ENCODE measurements around the gene ICAM1. TPM values are rescaled to one million over a fixed set of nuclear protein-coding genes. Genes with fewer than 3 reads are reported as not detected.
A peak's percentile ranks its signal among the peaks of the same experiment; 100 is the strongest.
"Not testable (repeated sequence)": the region's sequence is repeated elsewhere in the genome, so short reads cannot be mapped to it uniquely, and the experiment has no call there.

The ICAM1 gene
- total RNA-seq, 1 donor from 2014 or later, result 0.41 TPM

DNA sequence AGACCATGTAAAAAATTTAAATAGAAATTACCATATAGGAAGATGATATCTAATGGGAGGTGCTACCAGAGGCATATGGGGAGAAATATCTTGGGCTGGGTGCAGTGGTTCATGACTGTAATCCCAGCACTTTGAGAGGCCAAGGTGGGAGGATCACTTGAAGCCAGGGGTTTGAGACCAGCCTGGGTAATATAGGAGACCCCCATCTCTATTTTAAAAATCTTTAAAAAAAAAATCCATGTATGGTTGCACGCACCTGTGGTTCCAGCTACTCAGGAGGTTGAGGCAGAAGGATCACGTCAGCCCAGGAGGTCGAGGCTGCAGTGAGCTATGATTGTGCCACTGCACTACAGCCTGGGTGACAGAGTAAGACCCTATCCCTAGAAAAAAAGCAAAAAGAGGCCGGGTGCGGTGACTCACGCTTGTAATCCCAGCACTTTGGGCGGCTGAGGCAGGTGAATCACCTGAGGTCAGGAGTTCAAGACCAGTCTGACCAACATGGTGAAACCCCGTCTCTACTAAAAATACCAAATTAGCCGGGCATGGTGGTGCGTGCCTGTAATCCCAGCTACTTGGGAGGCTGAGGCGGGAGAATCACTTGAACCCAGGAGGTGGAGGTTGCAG, 29.0 kb upstream of the ICAM1 start:
- not testable (repeated sequence) for DNase-seq (ENCODE audit: low spot score in 2 of 2); FAIRE-seq

DNA sequence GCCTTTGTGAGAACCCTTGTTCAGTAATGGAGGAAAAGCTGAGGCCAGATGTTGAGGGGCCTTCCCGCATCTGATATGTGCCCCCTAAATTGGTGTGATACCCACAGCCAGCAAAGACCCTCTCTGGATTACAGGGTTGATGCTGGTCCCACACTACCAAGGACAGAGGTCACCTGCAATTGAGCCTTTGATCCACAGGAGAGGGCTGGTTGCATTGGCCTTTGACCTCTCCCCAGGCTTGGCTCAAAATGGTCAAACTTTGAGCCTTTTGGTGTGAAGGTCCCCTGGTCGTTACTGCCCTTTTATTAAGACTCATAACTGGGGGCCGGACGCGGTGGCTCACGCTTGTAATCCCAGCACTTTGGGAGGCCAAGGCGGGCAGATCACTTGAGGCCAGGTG, 27.3 kb upstream of the ICAM1 start:
- FAIRE-seq (no peak), DNase-seq (ENCODE audit: low spot score in 2 of 2) (no peak)

DNA sequence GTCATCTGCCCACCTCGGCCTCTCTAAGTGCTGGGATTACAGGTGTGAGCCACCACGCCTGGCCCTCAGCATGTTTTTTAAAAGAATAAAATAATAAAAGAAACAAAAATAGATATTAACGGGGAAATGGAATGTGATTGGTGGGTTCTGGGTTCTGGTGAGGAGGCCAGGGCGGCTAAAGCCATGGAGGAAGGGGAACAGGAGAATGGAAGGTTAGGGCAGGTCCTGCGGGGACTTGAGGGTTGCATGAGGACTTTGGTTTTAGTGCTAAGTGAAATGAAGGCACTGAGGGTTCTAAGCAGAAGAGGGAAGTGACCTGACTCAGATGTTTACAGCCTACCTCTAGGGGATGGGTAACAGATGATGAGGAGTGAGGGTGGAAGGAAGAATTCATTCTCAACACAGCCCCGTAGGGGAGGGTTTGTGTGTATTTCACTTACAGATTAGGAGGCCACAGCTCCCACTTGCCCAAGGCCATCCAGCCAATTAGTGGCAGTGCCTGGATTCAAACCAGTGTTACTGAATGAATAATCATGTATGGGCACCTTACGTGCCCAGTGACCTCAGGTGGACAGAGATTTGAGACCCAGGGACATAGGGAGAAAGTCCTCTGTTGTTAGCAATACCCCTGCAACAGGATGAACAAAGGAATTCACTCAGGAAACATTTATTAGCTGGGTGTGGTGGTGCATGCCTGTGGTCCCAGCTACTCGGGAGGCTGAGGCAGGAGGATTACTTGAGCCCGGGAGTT, 25.6 kb upstream of the ICAM1 start:
- FAIRE-seq (no peak), DNase-seq (ENCODE audit: low spot score in 2 of 2) (no peak)

DNA sequence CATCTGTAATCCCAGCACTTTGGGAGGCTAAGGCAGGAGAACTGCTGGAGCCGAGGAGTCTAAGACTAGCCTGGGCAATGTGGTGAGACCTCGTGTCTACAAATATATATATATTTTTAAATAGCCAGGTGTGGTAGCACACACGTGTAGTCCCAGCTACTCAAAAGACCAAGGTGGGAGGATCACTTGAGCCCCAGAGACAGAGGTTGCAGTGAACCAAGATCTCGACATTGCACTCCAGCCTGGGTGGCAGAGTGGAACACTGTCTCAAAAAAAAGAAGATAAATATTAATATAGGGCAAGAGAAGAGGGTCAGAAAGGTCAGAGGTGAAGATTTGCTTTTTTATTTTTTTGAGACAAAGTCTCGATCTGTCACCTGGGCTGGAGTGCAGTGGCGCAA, 24.4 kb upstream of the ICAM1 start:
- DNase-seq (ENCODE audit: low spot score in 2 of 2) (no peak), FAIRE-seq (no peak)

DNA sequence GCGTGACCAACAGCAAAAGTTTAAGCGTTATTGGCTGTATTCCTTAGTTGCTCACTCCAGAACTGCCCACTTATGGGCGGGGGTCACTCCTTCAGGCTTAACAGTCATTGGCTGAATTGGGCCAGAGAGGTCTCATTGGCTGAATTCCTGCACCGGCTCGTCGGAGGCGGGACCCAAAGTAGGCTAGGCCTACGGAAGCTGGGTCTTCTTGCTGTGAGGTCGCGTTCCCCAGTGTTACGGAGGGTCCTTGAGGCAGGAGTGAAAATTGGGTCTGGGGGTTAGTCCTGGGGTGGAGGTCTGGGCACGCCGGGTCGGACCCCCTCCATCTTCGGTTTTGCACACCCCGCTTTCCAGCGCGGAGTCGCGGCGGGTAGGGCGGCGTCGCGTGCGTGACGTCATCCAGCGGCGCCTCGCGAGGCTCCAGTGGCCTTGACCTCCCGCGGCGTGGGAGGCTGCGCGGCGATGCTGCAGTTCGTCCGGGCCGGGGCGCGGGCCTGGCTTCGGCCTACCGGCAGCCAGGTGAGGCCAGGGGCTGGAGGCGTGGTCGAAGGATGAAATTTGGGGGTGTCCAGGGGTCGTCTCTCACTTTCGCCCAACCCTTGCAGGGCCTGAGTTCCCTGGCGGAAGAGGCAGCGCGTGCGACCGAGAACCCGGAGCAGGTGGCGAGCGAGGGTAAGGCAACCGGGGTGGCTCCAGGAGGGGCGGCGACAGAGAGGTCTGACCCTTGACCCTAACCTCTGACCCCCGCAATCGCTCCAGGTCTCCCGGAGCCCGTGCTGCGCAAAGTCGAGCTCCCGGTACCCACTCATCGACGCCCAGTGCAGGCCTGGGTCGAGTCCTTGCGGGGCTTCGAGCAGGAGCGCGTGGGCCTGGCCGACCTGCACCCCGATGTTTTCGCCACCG, 18.9 kb upstream of the ICAM1 start, which contains the start of gene MRPL4:
TSS of gene MRPL4 (plus strand) at position 423 of the 903 bp plus-strand sequence. CDS start at position 463, 40 bp downstream.
- FAIRE-seq, result peak; percentile 93
- DNase-seq (ENCODE audit: low spot score in 2 of 2), result peak; percentile 93 to 95

DNA sequence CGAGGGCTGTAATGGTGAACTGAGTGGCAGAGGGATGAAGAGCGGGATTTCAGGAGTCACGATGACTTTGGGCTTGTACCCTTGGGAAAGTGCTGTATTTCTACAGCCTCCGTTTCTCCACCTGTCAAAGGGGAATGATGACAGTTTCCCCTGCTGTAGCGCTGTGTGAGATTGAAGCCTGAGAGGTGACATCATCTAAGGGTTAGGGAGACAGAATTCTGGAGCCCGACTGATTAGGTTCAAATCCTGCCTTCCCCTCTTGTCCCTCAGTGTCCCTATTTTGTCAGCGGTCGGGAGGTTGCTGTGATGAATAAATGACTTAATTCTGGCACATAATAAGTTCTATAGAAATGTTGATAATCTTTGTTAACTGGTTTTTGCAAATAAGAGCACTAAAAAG, 18.2 kb upstream of the ICAM1 start:
- FAIRE-seq, result no peak
- no peak for DNase-seq (ENCODE audit: low spot score in 2 of 2)

DNA sequence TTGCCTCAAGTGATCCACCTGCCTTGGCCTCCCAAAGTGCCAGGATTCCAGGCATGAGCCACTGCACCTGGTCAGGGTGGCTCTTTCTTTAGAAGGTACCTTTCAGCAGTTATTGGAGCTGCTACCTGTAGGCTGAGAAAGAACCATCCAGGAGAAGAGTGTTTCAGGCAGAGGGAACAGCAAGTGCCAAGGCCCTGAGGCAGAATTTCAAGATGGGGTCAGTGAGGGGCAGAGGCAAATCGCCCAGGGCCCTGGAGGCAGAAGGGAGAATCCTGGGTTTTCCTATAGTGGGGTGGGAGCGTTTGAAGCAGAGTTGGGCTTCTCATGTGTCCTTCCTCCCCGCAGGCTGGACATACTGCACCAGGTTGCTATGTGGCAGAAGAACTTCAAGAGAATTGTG, 16.7 kb upstream of the ICAM1 start:
- FAIRE-seq, result no peak
- DNase-seq (ENCODE audit: low spot score in 2 of 2), result no peak

DNA sequence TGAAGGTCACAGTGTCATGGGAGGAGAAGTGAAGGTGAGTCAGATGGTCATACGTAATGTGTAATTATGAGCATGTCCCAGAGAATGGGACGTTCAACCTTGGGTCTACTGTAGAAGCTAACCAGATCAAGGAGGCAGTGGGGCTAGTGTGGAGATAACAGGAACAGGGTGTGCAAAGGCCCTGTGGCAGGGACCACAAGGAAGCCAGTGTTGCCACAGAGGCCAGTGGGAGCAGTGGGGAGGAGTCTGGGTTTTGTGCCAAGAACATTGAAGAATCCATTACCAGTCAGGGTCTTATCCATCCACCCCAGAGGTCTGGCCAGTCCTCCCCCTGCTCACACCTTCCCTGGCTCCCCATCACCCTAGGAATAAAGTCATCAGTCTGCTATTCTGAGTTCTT, 15.6 kb upstream of the ICAM1 start:
- FAIRE-seq (no peak), DNase-seq (ENCODE audit: low spot score in 2 of 2) (no peak)

DNA sequence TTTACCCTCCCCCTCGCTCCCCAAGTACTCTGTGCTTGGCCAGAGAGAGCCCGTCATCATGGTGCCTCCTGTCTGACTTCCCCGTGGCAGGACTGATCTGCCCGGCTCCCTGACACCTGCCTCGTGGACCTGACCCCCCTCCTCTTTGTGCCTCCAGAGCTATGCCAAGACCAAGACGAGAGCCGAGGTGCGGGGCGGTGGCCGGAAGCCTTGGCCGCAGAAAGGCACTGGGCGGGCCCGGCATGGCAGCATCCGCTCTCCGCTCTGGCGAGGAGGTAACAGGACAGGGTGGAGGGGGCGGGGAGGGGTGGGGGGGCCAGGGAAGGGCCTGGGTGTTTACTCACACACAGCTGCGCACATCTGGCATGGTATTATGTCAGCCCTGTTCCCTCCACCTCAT, 14.4 kb upstream of the ICAM1 start:
- no peak for FAIRE-seq
- no peak for DNase-seq (ENCODE audit: low spot score in 2 of 2)

DNA sequence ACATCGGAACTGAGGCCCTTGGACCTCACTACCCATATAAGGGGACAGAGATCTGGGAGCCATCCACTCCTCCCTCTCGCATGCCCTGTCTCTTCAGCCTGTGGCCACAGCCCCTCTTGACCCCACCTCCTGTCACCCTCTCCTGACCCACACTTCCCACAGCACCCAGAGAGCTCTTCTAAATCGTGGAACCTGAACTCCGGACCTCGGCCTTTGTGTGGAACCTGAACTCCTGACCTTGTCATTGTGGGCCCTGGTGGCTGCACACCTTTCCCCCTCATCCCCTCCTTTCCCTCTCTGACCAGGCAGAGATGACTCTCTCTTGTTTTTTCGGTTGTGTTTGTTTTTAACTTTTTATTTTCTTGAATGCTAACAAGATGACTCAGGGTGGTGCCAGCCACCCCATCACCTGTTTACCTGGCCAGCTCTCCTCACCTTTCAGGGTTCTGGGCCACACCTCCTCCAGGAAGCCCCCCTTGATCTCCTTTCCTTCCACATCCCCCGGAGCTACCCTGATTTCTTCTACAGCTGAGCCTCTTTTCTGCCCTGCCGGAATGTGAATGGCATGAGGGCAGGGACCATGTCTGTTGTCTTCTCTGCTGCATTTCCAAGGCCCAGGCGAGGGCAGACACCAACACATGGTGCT, 13.8 kb upstream of the ICAM1 start:
- no peak for FAIRE-seq
- no peak for DNase-seq (ENCODE audit: low spot score in 2 of 2)

DNA sequence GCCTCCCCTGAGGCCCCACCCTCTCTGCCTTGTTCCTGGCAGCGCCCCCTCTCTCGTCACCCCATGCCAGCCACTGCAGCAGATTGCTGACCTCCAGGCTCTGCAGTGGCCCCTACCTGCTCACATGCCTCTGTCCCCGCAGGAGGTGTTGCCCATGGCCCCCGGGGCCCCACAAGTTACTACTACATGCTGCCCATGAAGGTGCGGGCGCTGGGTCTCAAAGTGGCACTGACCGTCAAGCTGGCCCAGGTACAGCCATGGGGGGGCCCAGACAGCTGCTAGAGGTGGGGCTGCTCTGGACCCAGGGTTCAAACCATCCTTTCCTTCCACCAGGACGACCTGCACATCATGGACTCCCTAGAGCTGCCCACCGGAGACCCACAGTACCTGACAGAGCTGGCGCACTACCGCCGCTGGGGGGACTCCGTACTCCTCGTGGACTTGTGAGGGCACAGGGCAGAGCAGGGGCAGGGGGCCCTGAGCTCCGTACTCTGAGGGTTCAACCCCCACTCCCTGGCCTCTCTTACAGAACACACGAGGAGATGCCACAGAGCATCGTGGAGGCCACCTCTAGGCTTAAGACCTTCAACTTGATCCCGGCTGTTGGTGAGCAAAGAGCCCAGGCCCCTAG, 12.7 kb upstream of the ICAM1 start:
- FAIRE-seq, result no peak
- DNase-seq (ENCODE audit: low spot score in 2 of 2), result no peak

DNA sequence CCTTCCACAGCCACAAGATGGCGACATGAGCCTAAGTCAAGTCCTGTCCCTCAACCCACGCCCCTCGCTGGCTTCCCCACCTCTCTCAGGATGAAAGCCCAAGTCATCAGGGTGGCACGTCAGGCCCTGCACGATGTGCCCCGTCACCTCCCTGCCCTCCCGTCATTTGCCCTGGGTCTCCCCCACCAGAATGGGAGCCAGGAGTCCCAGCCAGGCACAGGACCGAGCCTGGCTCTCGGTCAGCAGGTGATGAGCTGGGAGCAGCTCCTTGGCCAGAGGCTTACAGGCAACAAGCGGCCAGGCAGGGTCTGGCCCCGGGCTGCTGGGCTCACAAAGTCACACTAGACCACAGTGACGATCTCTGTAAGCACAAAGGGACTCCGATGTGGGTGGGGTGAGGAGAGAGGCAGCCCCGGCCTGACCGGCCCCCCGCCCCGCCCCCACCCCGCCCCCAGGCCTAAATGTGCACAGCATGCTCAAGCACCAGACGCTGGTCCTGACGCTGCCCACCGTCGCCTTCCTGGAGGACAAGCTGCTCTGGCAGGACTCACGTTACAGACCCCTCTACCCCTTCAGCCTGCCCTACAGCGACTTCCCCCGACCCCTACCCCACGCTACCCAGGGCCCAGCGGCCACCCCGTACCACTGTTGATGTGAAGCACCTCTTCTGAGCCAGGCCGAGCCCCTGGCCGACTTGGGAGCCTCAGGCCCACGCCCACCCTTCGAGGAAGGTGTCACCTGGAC, 11.6 kb upstream of the ICAM1 start:
- peak; percentile 51 to 73 for DNase-seq (ENCODE audit: low spot score in 2 of 2)
- FAIRE-seq, result no peak

DNA sequence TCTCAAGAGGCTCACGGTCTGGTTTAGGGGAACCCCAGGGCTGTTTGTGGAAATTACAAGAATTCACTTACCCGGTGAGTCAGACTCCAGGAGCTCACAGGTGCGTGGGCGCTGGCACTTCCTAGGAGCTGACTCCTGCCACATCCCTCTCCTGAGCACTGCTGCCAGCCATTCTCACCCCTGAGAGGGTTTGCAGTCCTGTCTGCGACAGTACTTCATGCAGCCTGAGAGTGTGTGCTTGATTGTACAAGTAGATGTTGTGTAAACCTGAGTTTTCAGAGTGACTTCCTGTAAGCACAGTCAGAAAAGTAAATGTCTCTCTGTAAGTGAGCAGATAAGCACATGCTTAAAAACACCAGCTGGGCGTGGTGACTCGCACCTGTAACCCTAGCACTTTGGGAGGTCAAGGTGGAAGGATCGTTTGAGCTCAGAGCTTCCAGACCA, 10.8 kb upstream of the ICAM1 start:
- FAIRE-seq (no peak), DNase-seq (ENCODE audit: low spot score in 2 of 2) (no peak)

DNA sequence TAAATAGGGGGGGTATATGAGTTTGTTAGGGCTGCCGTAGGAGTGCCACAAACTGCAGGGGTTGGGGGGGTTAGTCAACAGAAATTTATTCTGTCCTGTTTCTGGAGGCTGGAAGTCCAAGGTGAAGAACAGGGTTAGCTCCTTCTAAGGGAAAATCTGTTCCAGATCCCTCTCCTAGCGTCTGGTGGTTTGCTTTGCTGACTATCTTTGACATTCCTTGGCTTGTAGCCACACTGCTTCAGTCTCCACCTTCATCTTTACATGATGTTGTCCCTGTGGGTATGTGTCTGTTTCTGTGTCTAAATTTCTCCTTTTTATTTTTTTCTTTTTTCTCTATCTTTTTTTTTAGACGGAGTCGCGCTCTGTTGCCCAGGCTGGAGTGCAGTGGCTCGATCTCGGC, 8.1 kb upstream of the ICAM1 start:
- FAIRE-seq (no peak), DNase-seq (ENCODE audit: low spot score in 2 of 2) (no peak)

DNA sequence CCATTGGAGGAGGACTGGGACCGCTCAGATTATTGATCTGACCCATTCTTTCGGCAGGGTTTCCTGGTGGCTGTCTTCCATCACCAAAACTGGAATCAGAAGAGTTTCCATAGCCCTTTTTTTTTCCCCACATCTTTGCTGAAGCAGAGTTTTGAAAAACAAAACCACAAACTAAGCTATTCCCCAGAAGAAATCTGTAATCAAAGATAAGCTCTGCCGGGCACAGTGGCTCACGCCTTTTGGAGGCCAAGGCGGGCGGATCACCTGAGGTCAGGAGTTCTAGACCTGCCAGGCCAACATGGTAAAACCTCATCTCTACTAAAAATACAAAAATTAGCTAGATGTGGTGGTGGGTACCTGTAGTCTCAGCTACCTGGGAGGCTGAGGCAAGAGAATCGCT, 4.2 kb upstream of the ICAM1 start:
- no peak for DNase-seq (ENCODE audit: low spot score in 2 of 2)
- no peak for FAIRE-seq

DNA sequence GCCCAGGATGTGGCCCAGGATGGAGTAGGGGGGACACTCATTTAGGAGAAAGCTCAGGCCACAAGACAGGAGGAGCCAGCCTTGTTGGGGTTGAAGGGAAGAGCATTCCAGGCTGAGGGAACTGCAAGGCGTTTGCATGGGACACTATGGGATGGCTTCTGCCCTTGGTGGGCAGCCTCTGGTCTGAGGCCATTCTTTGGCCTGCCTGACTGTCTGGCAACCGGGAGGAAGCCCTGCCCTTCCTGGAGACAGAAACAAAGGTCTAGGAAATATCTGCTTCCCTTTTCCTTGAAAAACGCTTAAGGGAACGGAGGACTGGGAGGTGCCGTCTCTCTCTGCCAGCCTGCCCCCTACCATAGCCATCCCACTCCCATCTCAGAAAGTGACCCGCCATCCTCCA, 2.8 kb upstream of the ICAM1 start:
- FAIRE-seq (no peak), DNase-seq (ENCODE audit: low spot score in 2 of 2) (no peak)

DNA sequence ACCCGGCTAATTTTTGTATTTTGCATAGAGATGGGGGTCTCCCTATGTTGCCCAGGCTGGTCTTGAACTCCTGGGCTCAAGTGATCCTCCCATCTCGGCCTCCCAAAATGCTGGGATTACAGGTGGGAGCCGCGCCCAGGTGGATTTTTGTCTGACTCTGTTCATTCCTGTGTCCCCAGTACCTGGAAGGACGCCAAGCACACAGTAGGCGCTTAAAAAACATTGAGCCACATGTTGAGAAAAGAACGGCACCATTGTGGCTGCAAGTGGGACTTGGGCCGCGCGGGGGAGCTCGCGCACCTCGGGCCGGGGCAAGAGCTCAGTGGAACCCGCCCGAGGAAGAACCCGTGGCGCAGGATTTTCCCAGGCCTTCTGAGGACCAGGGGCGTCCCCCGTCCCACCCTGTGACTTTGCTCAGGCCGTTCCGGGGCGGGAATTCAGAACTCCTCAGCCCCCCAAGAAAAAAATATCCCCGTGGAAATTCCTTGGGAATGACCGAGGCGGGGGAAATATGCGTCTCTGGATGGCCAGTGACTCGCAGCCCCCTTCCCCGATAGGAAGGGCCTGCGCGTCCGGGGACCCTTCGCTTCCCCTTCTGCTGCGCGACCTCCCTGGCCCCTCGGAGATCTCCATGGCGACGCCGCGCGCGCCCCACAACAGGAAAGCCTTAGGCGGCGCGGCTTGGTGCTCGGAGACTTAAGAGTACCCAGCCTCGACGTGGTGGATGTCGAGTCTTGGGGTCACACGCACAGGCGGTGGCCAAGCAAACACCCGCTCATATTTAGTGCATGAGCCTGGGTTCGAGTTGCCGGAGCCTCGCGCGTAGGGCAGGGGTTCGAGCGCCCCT, 1.4 kb upstream of the ICAM1 start:
- DNase-seq (ENCODE audit: low spot score in 2 of 2), result peak; percentile 66 to 85
- FAIRE-seq, result no peak

DNA sequence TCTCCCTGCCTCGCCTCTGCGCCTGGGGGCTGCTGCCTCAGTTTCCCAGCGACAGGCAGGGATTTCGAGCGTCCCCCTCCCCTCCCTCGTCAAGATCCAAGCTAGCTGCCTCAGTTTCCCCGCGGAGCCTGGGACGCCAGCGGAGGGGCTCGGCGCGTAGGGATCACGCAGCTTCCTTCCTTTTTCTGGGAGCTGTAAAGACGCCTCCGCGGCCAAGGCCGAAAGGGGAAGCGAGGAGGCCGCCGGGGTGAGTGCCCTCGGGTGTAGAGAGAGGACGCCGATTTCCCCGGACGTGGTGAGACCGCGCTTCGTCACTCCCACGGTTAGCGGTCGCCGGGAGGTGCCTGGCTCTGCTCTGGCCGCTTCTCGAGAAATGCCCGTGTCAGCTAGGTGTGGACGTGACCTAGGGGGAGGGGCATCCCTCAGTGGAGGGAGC, 722 bp upstream of the ICAM1 start:
- DNase-seq (ENCODE audit: low spot score in 2 of 2), result peak in 1 of 2 donors; percentile 33
- FAIRE-seq, result no peak
